Thyroid gland (tissue), 4 donors: ENCODE measurements around the gene ZNF443.

ENCODE experiments used
- POLR2A ChIP-seq, 2 donors: fragments of 450-650 bp; IDR thresholded peaks; one replicate each; pipeline ENCODE4 v1.6.1; 2017; ENCODE audit warnings: antibody characterized with exemption in 2 of 2, mild to moderate bottlenecking in 2 of 2, moderate library complexity in 1 of 2
- TF ChIP-seq, protein P1 (sequence below), 6 experiments: fragments of 200-600 bp in 3 of 6; fragments of 450-650 bp in 3 of 6; sonication (generic) in 3 of 6; IDR thresholded peaks; one replicate each; pipeline ENCODE4 v1.5.1; 2016 to 2019; ENCODE audit warnings: antibody characterized with exemption in 6 of 6, mild to moderate bottlenecking in 2 of 6, inconsistent platforms in 1 of 6, moderate library complexity in 1 of 6

DNA sequence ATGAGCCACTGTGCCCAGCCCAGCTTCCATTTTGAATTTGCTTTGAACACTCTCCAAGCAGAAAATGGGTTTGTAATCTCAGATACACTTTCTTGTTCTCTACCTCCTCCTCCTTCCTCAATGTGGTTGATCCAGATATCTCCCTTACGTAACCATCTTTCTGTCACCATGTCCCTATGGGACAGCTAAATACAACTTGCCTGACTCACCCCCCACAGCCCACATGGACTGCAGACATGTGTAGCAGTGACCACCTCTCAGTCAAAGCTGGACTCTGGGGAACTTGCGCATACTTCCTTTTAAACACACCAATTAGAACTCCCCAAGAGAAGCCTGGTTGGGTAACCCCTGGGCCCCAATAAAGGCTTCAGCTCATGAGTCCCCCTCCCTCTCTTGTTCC is 28.9 kb downstream of the ZNF443 start:
- TF ChIP-seq, protein P1, sequence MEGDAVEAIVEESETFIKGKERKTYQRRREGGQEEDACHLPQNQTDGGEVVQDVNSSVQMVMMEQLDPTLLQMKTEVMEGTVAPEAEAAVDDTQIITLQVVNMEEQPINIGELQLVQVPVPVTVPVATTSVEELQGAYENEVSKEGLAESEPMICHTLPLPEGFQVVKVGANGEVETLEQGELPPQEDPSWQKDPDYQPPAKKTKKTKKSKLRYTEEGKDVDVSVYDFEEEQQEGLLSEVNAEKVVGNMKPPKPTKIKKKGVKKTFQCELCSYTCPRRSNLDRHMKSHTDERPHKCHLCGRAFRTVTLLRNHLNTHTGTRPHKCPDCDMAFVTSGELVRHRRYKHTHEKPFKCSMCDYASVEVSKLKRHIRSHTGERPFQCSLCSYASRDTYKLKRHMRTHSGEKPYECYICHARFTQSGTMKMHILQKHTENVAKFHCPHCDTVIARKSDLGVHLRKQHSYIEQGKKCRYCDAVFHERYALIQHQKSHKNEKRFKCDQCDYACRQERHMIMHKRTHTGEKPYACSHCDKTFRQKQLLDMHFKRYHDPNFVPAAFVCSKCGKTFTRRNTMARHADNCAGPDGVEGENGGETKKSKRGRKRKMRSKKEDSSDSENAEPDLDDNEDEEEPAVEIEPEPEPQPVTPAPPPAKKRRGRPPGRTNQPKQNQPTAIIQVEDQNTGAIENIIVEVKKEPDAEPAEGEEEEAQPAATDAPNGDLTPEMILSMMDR (IDR thresholded peaks at IDR 0.05): no peak
- no peak for TF ChIP-seq POLR2A (IDR thresholded peaks at IDR 0.05)
